MM.1S (cell line): Measurements from ENCODE around the gene FMN1.

ENCODE experiments used
- DNase-seq: peaks from one replicate; pipeline ENCODE4 v3.0.0-alpha.2; 2015
- H2AFZ ChIP-seq: fragments of 300-600 bp; sonication (generic); 2 replicates; pipeline ENCODE4 v1.6.0; 2016; ENCODE audit warnings: antibody characterized with exemption, low read length
- H3F3A ChIP-seq: fragments of 300-600 bp; sonication (generic); 2 replicates; pipeline ENCODE4 v1.6.1; 2016; ENCODE audit warnings: mild to moderate bottlenecking, antibody characterized with exemption, low read length, moderate library complexity, mixed read lengths; ENCODE audit not compliant: insufficient read depth
- H3K27ac ChIP-seq: fragments of 300-600 bp; sonication (generic); 2 replicates; pipeline ENCODE4 v1.5.1; 2016; ENCODE audit warnings: mild to moderate bottlenecking, low read length
- H3K27me3 ChIP-seq: fragments of 300-600 bp; sonication (generic); replicated peaks from 2 replicates; pipeline ENCODE4 v1.6.0; 2016; ENCODE audit warnings: low read length; ENCODE audit not compliant: insufficient read depth
- H3K36me3 ChIP-seq: fragments of 300-600 bp; sonication (generic); replicated peaks from 2 replicates; pipeline ENCODE4 v1.6.1; 2016; ENCODE audit warnings: mild to moderate bottlenecking, low read length, mixed read lengths; ENCODE audit not compliant: insufficient read depth
- H3K4me1 ChIP-seq: fragments of 300-600 bp; sonication (generic); 2 replicates; pipeline ENCODE4 v1.6.1; 2016; ENCODE audit warnings: low read length, mixed read lengths
- H3K4me2 ChIP-seq: fragments of 300-600 bp; sonication (generic); 2 replicates; pipeline ENCODE4 v1.6.0; 2016; ENCODE audit warnings: low read depth, low read length
- H3K4me3 ChIP-seq: fragments of 300-600 bp; sonication (generic); 2 replicates; pipeline ENCODE4 v1.5.1; 2016; ENCODE audit warnings: low read length, mixed read lengths
- H3K79me2 ChIP-seq: fragments of 300-600 bp; sonication (generic); 2 replicates; pipeline ENCODE4 v1.6.1; 2016; ENCODE audit warnings: mixed run types, low read length, mixed read lengths
- H3K9ac ChIP-seq: fragments of 300-600 bp; sonication (generic); 2 replicates; pipeline ENCODE4 v1.6.1; 2016; ENCODE audit warnings: low read length, mixed read lengths
- H3K9me2 ChIP-seq: fragments of 300-600 bp; sonication (generic); replicated peaks from 2 replicates; pipeline ENCODE4 v1.6.1; 2016; ENCODE audit warnings: mild to moderate bottlenecking, low read length, mixed read lengths; ENCODE audit not compliant: insufficient read depth
- H3K9me3 ChIP-seq: fragments of 300-600 bp; sonication (generic); replicated peaks from 2 replicates; pipeline ENCODE4 v1.6.1; 2016; ENCODE audit warnings: mild to moderate bottlenecking, low read length, mixed read lengths; ENCODE audit not compliant: insufficient read depth
- H4K20me1 ChIP-seq: fragments of 300-600 bp; sonication (generic); 2 replicates; pipeline ENCODE4 v1.6.1; 2016; ENCODE audit warnings: mild to moderate bottlenecking, low read length, moderate library complexity, mixed read lengths; ENCODE audit not compliant: insufficient read depth
- EZH2 ChIP-seq: fragments of 300-600 bp; sonication (generic); optimal IDR thresholded peaks from 2 replicates; pipeline ENCODE3; 2017; ENCODE audit warnings: low read depth, mild to moderate bottlenecking, antibody characterized with exemption, low read length, mixed read lengths
- EZH2phosphoT487 ChIP-seq: fragments of 300-600 bp; sonication (generic); IDR thresholded peaks from 2 replicates; pipeline ENCODE4 v1.6.1; 2018; ENCODE audit warnings: antibody characterized with exemption, low read length
- TF ChIP-seq, protein P1 (sequence below): fragments of 300-600 bp; sonication (generic); IDR thresholded peaks from 2 replicates; pipeline ENCODE4 v1.5.1; 2016; ENCODE audit warnings: antibody characterized with exemption, low read length, mixed read lengths

Gene FMN1

DNA sequence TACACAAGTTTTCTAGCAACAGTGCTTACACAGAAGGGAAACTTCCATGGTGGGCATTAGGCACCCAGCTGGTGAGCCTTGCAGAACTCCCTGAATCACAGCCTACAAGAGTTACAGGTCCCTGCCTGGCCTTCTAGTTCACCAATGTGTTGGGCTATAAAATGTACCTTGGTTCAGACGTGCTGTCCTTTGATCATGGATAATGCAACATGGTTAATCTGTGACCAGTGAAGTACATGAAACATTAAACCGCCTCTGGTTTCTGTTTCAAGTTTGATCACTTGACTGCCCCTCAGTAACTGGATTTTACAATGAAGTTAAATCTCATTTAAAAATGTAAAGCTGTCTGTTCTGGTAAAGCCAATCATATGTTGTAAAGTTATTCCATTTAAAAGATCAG is 51.8 kb downstream of the FMN1 start:
- H3K9ac ChIP-seq: no peak overlapping the region
- H3K79me2 ChIP-seq: no peaks in the 10 kb centered on the region
- H3K27ac ChIP-seq: no peak overlapping the region
- no peaks in the 10 kb centered on the region for H3K9me3 ChIP-seq
- no peaks in the 10 kb centered on the region for H3F3A ChIP-seq
- H2AFZ ChIP-seq: no peak overlapping the region
- H3K4me1 ChIP-seq: no peaks in the 10 kb centered on the region; the same call in 1 of the 2 replicates
- H3K36me3 ChIP-seq: no peaks in the 10 kb centered on the region
- H3K9me2 ChIP-seq: no peaks in the 10 kb centered on the region
- no peak overlapping the region for H3K4me3 ChIP-seq
- H3K27me3 ChIP-seq: no peaks in the 10 kb centered on the region
- H4K20me1 ChIP-seq: no peaks in the 10 kb centered on the region
- H3K4me2 ChIP-seq: no peak overlapping the region
- no peak for DNase-seq
- TF ChIP-seq, protein P1, sequence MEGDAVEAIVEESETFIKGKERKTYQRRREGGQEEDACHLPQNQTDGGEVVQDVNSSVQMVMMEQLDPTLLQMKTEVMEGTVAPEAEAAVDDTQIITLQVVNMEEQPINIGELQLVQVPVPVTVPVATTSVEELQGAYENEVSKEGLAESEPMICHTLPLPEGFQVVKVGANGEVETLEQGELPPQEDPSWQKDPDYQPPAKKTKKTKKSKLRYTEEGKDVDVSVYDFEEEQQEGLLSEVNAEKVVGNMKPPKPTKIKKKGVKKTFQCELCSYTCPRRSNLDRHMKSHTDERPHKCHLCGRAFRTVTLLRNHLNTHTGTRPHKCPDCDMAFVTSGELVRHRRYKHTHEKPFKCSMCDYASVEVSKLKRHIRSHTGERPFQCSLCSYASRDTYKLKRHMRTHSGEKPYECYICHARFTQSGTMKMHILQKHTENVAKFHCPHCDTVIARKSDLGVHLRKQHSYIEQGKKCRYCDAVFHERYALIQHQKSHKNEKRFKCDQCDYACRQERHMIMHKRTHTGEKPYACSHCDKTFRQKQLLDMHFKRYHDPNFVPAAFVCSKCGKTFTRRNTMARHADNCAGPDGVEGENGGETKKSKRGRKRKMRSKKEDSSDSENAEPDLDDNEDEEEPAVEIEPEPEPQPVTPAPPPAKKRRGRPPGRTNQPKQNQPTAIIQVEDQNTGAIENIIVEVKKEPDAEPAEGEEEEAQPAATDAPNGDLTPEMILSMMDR: no peak
- TF ChIP-seq EZH2 (no peak), EZH2phosphoT487 (no peak)

DNA sequence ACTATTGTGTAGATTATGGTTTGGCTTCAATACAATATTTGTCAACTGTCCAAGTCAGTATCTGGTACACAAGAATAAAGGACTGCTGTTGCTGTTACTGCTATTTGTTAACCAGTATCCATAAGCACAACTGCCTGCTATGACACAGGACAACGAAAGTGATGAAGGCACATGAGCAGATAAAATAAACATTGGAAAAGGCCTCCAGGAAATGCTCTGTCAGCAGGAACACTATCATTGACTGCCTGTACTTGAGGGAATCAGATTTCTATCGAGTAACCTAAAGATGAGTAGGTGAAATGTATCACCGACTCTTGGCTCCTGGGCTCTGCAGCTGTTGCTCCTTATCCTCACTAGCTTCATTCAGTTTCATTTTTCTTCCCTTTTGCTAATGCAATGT is 56.5 kb downstream of the FMN1 start:
- H3K27ac ChIP-seq: no peak overlapping the region
- no peaks in the 10 kb centered on the region for H3K36me3 ChIP-seq
- H3K9ac ChIP-seq: no peak overlapping the region
- H3K4me2 ChIP-seq: no peak overlapping the region
- H3K79me2 ChIP-seq: no peaks in the 10 kb centered on the region
- no peaks in the 10 kb centered on the region for H3F3A ChIP-seq
- no peaks in the 10 kb centered on the region for H3K9me2 ChIP-seq
- no peaks in the 10 kb centered on the region for H4K20me1 ChIP-seq
- H3K4me3 ChIP-seq: no peak overlapping the region
- no peaks in the 10 kb centered on the region; the same call in 1 of the 2 replicates for H3K4me1 ChIP-seq
- no peaks in the 10 kb centered on the region for H3K27me3 ChIP-seq
- no peak for DNase-seq
- no peak overlapping the region for H2AFZ ChIP-seq
- no peaks in the 10 kb centered on the region for H3K9me3 ChIP-seq
- TF ChIP-seq EZH2phosphoT487 (no peak), EZH2 (no peak)
- TF ChIP-seq, protein P1: no peak

DNA sequence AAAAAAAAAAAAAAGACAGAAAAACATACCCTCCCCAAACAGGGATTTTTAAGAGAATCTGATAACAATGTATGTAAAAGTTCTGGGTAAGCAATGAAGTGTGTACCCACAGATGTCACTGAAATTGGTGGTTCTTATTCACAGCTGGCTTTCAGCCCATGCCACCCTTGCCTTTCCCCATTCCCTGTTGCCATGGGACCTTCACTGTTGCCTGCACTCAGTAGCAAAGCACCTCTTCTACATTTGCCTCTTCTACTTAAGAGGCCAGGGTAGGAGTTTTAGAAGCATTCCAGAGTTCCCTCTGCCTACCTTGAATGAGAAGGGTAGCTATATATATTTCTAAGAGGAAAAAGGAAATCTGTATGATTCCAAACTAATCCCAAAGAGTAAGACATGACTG is 57.4 kb downstream of the FMN1 start:
- no peaks in the 10 kb centered on the region for H3K79me2 ChIP-seq
- no peaks in the 10 kb centered on the region for H4K20me1 ChIP-seq
- H3K9ac ChIP-seq: no peak overlapping the region
- H3F3A ChIP-seq: no peaks in the 10 kb centered on the region
- no peaks in the 10 kb centered on the region for H3K9me2 ChIP-seq
- H3K4me3 ChIP-seq: no peak overlapping the region
- H3K27me3 ChIP-seq: no peaks in the 10 kb centered on the region
- no peak overlapping the region for H3K27ac ChIP-seq
- H3K4me2 ChIP-seq: no peak overlapping the region
- no peak for DNase-seq
- H3K9me3 ChIP-seq: no peaks in the 10 kb centered on the region
- H3K4me1 ChIP-seq: no peaks in the 10 kb centered on the region
- TF ChIP-seq, protein P1: no peak
- TF ChIP-seq EZH2 (no peak), EZH2phosphoT487 (no peak)
- no peak overlapping the region for H2AFZ ChIP-seq
- H3K36me3 ChIP-seq: no peaks in the 10 kb centered on the region
